GM12878 (cell line): ENCODE data around the gene LGALS13. TPM values are rescaled to one million over a fixed set of nuclear protein-coding genes. Genes with fewer than 3 reads are reported as not detected.
"Not testable (repeated sequence)": the region's sequence is repeated elsewhere in the genome, so short reads cannot be mapped to it uniquely, and the experiment has no call there.

ENCODE experiments used
- ATAC-seq: fragments of 200-7000 bp; cut with Tn5 transposase; 3 replicates; pipeline ENCODE4 v1.9.1; 2020; ENCODE audit warnings: mild to moderate bottlenecking, moderate library complexity
- BruUV-seq: library from RNA; stranded (reverse); fragments of 400-500 nt; replicated peaks from 2 replicates; lab custom pipeline; 2021; lab: Mats Ljungman, UMichigan
- CTCF ChIA-PET: fragments of 300-600 bp; sonication (Branson Sonifier 250); formaldehyde crosslinking; extraction: SDS; loops from one replicate; lab custom pipeline; 2021; ENCODE audit warnings: inconsistent platforms; lab: Yijun Ruan, JAX
- POLR2A ChIA-PET: fragments of 350-600 bp; formaldehyde crosslinking; extraction: SDS; loops from one replicate; lab custom pipeline; 2021; ENCODE audit warnings: inconsistent platforms; lab: Charles Lee
- RAD21 ChIA-PET: fragments of 300-600 bp; sonication (Branson Sonifier 250); formaldehyde crosslinking; loops from one replicate; lab custom pipeline; 2023; ENCODE audit warnings: antibody characterized with exemption; ENCODE audit not compliant: unreplicated experiment; lab: Charles Lee
- SMC1A ChIA-PET: fragments of 300-600 bp; sonication (Branson Sonifier 250); formaldehyde crosslinking; loops from one replicate; lab custom pipeline; 2023; ENCODE audit not compliant: unreplicated experiment, uncharacterized antibody; lab: Charles Lee
- DNase-seq: peaks from one replicate; pipeline ENCODE4 v3.0.0-alpha.2; 2011; ENCODE audit warnings: low read depth, low spot score
- FAIRE-seq: peaks from 3 replicates; lab custom pipeline; 2011; peaks lifted over from hg19 to GRCh38; lab: Jason Lieb, UNC
- H2AFZ ChIP-seq: 2 replicates; pipeline ENCODE4 v1.6.0; 2011; ENCODE audit warnings: low read depth, low read length, control low read depth; ENCODE audit not compliant: control insufficient read depth
- H3K27ac ChIP-seq: 2 replicates; pipeline ENCODE4 v1.5.1; 2011; ENCODE audit warnings: control low read depth; ENCODE audit not compliant: control insufficient read depth, insufficient read depth
- H3K27me3 ChIP-seq, 2 experiments: replicated peaks in 1 of 2; 2 replicates each; pipeline versions ENCODE4 v1.6.0 to v1.6.1; 2011; ENCODE audit warnings: low read length in 1 of 2; ENCODE audit not compliant: control insufficient read depth in 2 of 2, insufficient read depth in 2 of 2
- H3K36me3 ChIP-seq, 2 experiments: 2 replicates each; pipeline ENCODE4 v1.5.1; 2011; ENCODE audit warnings: low read length in 1 of 2; ENCODE audit not compliant: control insufficient read depth in 2 of 2, insufficient read depth in 2 of 2
- H3K4me1 ChIP-seq: 2 replicates; pipeline ENCODE4 v1.6.1; 2011; ENCODE audit warnings: mild to moderate bottlenecking, low read length, moderate library complexity, mixed read lengths; ENCODE audit not compliant: control insufficient read depth, insufficient read depth
- H3K4me2 ChIP-seq: 2 replicates; pipeline ENCODE4 v1.6.0; 2011; ENCODE audit warnings: control low read depth; ENCODE audit not compliant: control insufficient read depth, insufficient read depth
- H3K4me3 ChIP-seq: fragments of 200-600 bp; sonication (generic); 2 replicates; pipeline ENCODE4 v1.5.1; 2016
- H3K79me2 ChIP-seq: 2 replicates; pipeline ENCODE4 v1.6.0; 2011; ENCODE audit warnings: low read length; ENCODE audit not compliant: control insufficient read depth, insufficient read depth
- H3K9ac ChIP-seq: 2 replicates; pipeline ENCODE4 v1.8.0; 2011; ENCODE audit warnings: low read length, control low read depth, mixed read lengths; ENCODE audit not compliant: control insufficient read depth, insufficient read depth
- H3K9me3 ChIP-seq: replicated peaks from 3 replicates; pipeline ENCODE4 v1.5.1; 2011; ENCODE audit warnings: mild to moderate bottlenecking, low read length; ENCODE audit not compliant: control insufficient read depth, insufficient read depth
- H4K20me1 ChIP-seq: 2 replicates; pipeline ENCODE4 v1.6.0; 2011; ENCODE audit not compliant: control insufficient read depth, insufficient read depth
- DPF2 ChIP-seq: fragments of 450-650 bp; IDR thresholded peaks from 2 replicates; pipeline ENCODE4 v1.6.1; 2017; ENCODE audit warnings: mild to moderate bottlenecking
- NFYA ChIP-seq: IDR thresholded peaks from 2 replicates; pipeline ENCODE4 v1.6.1; 2011; ENCODE audit warnings: low read depth, mild to moderate bottlenecking, low read length, improper control_type of control experiment, borderline replicate concordance
- PML ChIP-seq: IDR thresholded peaks from 2 replicates; pipeline ENCODE4 v1.6.1; 2012; ENCODE audit warnings: low read length, inconsistent platforms
- RAD21 ChIP-seq: IDR thresholded peaks from 2 replicates; pipeline ENCODE4 v1.6.1; 2011; ENCODE audit warnings: mild to moderate bottlenecking, low read depth, low read length, moderate library complexity; ENCODE audit not compliant: insufficient read depth
- ZSCAN29 ChIP-seq: fragments of 450-650 bp; IDR thresholded peaks from 2 replicates; pipeline ENCODE4 v1.6.1; 2017; ENCODE audit warnings: mild to moderate bottlenecking, moderate library complexity
- WGBS: methylation state at CpG from one replicate; pipeline ENCODE4 v1.1.6; 2016; ENCODE audit warnings: low lambda C conversion rate; ENCODE audit not compliant: insufficient replicate concordance, insufficient coverage; ENCODE audit errors: missing lambda C conversion rate; 5-methylcytosine and 5-hydroxymethylcytosine counted together
- in situ Hi-C: fragments of 300-500 bp; cut with MboI; formaldehyde crosslinking; loops from 9 replicates; pipeline ENCODE4 v1.14.3; 2018; ENCODE audit warnings: mixed read lengths
- intact Hi-C: fragments of 100-400 bp; cut with micrococcal nuclease; formaldehyde crosslinking; loops from one replicate; pipeline ENCODE4 v1.14.2; 2022; ENCODE audit not compliant: unreplicated experiment
- polyA plus RNA-seq, 11 experiments: library from polyadenylated mRNA; depleted of rRNA in 4 of 11; unstranded in 6 of 11; stranded (reverse) in 5 of 11; fragments of >200 nt; fragmentation: Nextera tagmentation in 4 of 11; fragmentation: Illumina TruSeq in 1 of 11; extraction: Ambion mirVana in 4 of 11; extraction: Trizol in 1 of 11; gene quantifications; 1 replicate in 1 of 11; 2 replicates in 10 of 11; pipeline versions ENCODE4 v1.2.1 to v1.2.3, GENCODE V29; 2011 to 2016; ENCODE audit warnings: inconsistent platforms in 2 of 11, missing spikeins in 2 of 11, low read depth in 1 of 11
- total RNA-seq, 4 experiments: library from RNA; depleted of rRNA in 3 of 4; stranded (reverse); fragments of >200 nt in 3 of 4; fragmentation: Illumina TruSeq in 1 of 4; extraction: Trizol in 1 of 4; gene quantifications; 2 replicates each; pipeline versions ENCODE4 v1.2.1 to v1.2.3, GENCODE V29; 2013 to 2021
- TF ChIP-seq, protein P1 (sequence below), 3 experiments: IDR thresholded peaks in 2 of 3; conservative IDR thresholded peaks in 1 of 3; 2 replicates each; pipeline ENCODE4 v1.5.1; 2011; ENCODE audit warnings: low read depth in 3 of 3, low read length in 3 of 3, mild to moderate bottlenecking in 3 of 3, control low read depth in 2 of 3, moderate library complexity in 2 of 3, inconsistent platforms in 1 of 3, mixed read lengths in 1 of 3; ENCODE audit not compliant: control insufficient read depth in 2 of 3, insufficient read depth in 1 of 3; ENCODE audit errors: extremely low read depth in 1 of 3

The LGALS13 gene
- total and polyA plus RNA-seq, 10 of the 15 experiments (the other 5 are each of a cell fraction or from before 2014, with no cell fraction given), result not detected

GRCh38 chr19:39627631-39628030 is 25.3 kb downstream of the LGALS13 start:
- FAIRE-seq, result peak; percentile 44
- ATAC-seq, H3K4me3 ChIP-seq, DNase-seq, H3K27ac ChIP-seq, H3K4me1 ChIP-seq, H4K20me1 ChIP-seq, H3K9me3 ChIP-seq, H3K36me3 ChIP-seq, H3K79me2 ChIP-seq, BruUV-seq, H3K4me2 ChIP-seq, H2AFZ ChIP-seq, H3K27me3 ChIP-seq, POLR2A ChIA-PET, H3K9ac ChIP-seq, in situ Hi-C loops: not testable (repeated sequence)
- peak; percentile 54 for TF ChIP-seq RAD21
- TF ChIP-seq, protein P1, sequence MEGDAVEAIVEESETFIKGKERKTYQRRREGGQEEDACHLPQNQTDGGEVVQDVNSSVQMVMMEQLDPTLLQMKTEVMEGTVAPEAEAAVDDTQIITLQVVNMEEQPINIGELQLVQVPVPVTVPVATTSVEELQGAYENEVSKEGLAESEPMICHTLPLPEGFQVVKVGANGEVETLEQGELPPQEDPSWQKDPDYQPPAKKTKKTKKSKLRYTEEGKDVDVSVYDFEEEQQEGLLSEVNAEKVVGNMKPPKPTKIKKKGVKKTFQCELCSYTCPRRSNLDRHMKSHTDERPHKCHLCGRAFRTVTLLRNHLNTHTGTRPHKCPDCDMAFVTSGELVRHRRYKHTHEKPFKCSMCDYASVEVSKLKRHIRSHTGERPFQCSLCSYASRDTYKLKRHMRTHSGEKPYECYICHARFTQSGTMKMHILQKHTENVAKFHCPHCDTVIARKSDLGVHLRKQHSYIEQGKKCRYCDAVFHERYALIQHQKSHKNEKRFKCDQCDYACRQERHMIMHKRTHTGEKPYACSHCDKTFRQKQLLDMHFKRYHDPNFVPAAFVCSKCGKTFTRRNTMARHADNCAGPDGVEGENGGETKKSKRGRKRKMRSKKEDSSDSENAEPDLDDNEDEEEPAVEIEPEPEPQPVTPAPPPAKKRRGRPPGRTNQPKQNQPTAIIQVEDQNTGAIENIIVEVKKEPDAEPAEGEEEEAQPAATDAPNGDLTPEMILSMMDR (IDR thresholded peaks at IDR 0.05 in 2 of 3, conservative IDR thresholded peaks at IDR 0.05 in 1 of 3; ENCODE audit: control insufficient read depth in 2 of 3, extremely low read depth in 1 of 3, insufficient read depth in 1 of 3, low read depth in 3 of 3, low read length in 3 of 3), result peak; percentile 4 to 22 (median 18); a peak in 3 of 6 replicates
- ChIA-PET RAD21 (interaction anchor here (1.0 to 1.6 kb wide), 2 partner anchors 76 to 83 kb away, joined by 5 to 7 read pairs; no protein-coding TSS in a partner anchor), CTCF (interaction anchor here (0.9 to 2.6 kb wide), 3 partner anchors 35 to 76 kb away, joined by 3 to 16 read pairs (median 3); no protein-coding TSS in a partner anchor), SMC1A (interaction anchor here (1.0 to 2.1 kb wide), 5 partner anchors 19 to 215 kb away, joined by 3 to 8 read pairs (median 4); no protein-coding TSS in a partner anchor)
- intact Hi-C loops, result loop anchor here (2.0 kb wide), 1 partner anchor 77 kb away; no protein-coding TSS in a partner anchor
- WGBS, result 0% methylated on average over 2 of the region's 2 CpGs

GRCh38 chr19:39631178-39631577 is 28.9 kb downstream of the LGALS13 start:
- no peak for FAIRE-seq
- ChIA-PET CTCF (no interaction called here), POLR2A (interaction anchor here (0.6 kb wide), 1 partner anchor 191 kb away, joined by 4 read pairs; no protein-coding TSS in a partner anchor), SMC1A (no interaction called here), RAD21 (no interaction called here)
- H3K36me3 ChIP-seq, result no peaks in the 10 kb centered on the region
- DNase-seq, result no peak
- TF ChIP-seq PML, result no peak
- TF ChIP-seq DPF2, result no peak
- no peak for TF ChIP-seq NFYA
- TF ChIP-seq ZSCAN29, result no peak
- H3K9me3 ChIP-seq, result no peaks in the 10 kb centered on the region
- H3K4me2 ChIP-seq, result no peak overlapping the region
- WGBS, result 34% methylated on average over 4 of the region's 4 CpGs
- no peak overlapping the region for H3K9ac ChIP-seq
- H4K20me1 ChIP-seq, result no peaks in the 10 kb centered on the region
- intact Hi-C loops, result no loop called here
- no peaks in the 10 kb centered on the region; a peak in 1 of 4 replicates for H3K27me3 ChIP-seq
- no peak for ATAC-seq
- in situ Hi-C loops, result no loop called here
- BruUV-seq, result no TSS peak
- no peak overlapping the region for H3K4me3 ChIP-seq
- H2AFZ ChIP-seq, result no peak overlapping the region
- H3K79me2 ChIP-seq, result no peaks in the 10 kb centered on the region
- no peaks in the 10 kb centered on the region for H3K4me1 ChIP-seq
- no peak overlapping the region for H3K27ac ChIP-seq
